ENCODE measurements around the gene ARHGAP4. TPM values are rescaled to one million over a fixed set of nuclear protein-coding genes. Genes with fewer than 3 reads are reported as not detected.

The ARHGAP4 gene
- 10 to 100 TPM; 44.9 to 52.4 (median 49.9) TPM for total RNA-seq

DNA sequence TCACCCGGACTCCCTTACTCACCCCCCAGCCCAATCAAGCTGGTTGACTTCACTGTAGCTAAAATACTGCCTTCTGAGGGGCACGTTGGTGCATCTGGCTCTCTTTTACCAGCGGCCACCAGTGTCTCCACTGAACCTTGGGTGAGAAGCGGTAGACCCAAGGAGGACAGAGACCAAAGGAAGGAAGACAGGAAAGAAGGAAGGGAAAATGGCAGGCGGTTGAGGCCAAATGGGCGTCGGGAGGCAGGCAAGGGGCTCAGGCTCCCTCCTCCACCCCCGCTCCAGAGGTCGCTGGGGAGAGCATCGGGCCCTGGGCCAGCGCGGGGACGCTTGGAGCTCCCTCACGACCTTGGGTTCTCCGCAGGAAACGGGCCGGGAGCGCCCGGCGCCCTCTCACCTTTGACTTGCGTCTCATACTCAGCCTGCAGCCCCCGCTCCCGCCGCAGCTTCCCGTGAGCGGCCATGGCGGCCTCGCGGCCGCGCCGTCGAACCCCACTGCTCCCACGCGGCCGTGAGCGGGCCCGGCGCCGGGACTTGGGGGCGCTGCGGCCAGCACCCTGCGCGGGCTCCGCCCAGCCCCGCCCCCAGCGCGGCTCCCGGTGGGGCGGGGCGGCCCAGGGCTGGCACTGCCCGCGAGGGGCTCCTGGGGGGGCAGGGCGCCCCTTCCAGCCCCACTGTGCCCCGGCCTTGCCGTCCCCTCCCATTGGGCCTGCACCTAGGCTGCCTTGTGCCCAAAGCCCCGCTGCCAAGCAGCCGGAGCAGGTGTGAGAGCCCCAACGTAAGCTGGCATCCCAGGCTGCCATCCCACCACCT, at the start of gene ARHGAP4:
ARHGAP4 (minus strand) TSS at position 526 of the 813 bp plus-strand sequence; CDS start at position 464, 62 bp downstream.
- H3K36me3 ChIP-seq = no peaks in the 10 kb centered on the region
- peak within 1 kb of the TSS; percentile 96 to 99 (median 98) for H3K27ac ChIP-seq
- intact Hi-C loops (cut with DNase I; ENCODE audit: low total_unique reads) (no loop called here), in situ Hi-C loops (cut with MboI; ENCODE audit: low pct_ligation_motif_present in 1 of 4, low pct_unique_long_range_greater_than_20kb in 1 of 4, low sequenced_read_pairs in 3 of 4) (loop anchor here in 1 of 4 donors (25.0 kb wide), 2 partner anchors 139 to 964 kb away; partner anchors contain the start of genes IDH3G, SRPK3 and SSR4)
- H3K4me3 ChIP-seq = peak within 1 kb of the TSS; percentile 10 to 63 (median 53)
- DNase-seq = no peak
- H3K27me3 ChIP-seq = no peaks in the 10 kb centered on the region
- no peaks in the 10 kb centered on the region for H3K9me3 ChIP-seq
- 59% methylated on average over 45 of the region's 59 CpGs; no CpG with 5 or more reads in 1 of the 2 donors for WGBS, 2 donors (ENCODE audit: low coverage in 1 of 2)
- H3K4me1 ChIP-seq = peaks cover 7 to 45% (median 19%) of the 10 kb centered on the region in 4 donors
- TF ChIP-seq POLR2AphosphoS5 (IDR thresholded peaks at IDR 0.05) (no peak), CTCF (IDR thresholded peaks at IDR 0.05) (no peak), POLR2A (IDR thresholded peaks at IDR 0.05) (no peak), EP300 (IDR thresholded peaks at IDR 0.05; ENCODE audit: low read depth) (no peak)

DNA sequence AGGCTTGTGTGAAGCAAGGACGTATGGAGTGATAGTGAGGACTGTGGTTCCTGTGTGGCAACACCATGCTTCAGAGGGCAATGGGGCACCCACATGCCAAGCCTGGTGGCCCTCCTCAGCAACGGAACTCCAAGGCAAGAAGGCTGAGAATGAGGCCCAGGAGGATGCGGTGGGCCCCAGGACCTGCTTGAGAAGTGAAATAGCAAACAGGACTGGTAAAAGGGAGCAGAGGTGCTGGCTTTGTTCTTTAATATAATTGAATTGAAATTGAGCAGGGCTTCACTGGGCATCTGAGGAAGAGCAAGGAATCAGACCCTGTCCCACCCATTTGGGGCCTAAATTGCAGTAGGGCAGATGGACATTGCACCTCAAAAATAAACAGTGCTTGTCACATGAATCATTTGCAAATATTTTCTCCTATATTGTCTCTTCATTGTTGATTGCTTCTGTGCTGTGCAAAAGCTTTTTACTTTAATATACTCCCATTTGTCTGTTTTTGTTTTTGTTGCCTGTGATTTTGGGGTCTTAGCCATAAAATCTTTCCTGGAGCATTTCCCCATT, 48.7 kb upstream of the ARHGAP4 start:
- DNase-seq = no peak
- TF ChIP-seq CTCF (IDR thresholded peaks at IDR 0.05) = no peak
- no peak for TF ChIP-seq EP300 (IDR thresholded peaks at IDR 0.05; ENCODE audit: low read depth)
- TF ChIP-seq POLR2A (IDR thresholded peaks at IDR 0.05) = no peak
- no peak for TF ChIP-seq POLR2AphosphoS5 (IDR thresholded peaks at IDR 0.05)
- intact Hi-C loops (cut with DNase I; ENCODE audit: low total_unique reads) = no loop called here

DNA sequence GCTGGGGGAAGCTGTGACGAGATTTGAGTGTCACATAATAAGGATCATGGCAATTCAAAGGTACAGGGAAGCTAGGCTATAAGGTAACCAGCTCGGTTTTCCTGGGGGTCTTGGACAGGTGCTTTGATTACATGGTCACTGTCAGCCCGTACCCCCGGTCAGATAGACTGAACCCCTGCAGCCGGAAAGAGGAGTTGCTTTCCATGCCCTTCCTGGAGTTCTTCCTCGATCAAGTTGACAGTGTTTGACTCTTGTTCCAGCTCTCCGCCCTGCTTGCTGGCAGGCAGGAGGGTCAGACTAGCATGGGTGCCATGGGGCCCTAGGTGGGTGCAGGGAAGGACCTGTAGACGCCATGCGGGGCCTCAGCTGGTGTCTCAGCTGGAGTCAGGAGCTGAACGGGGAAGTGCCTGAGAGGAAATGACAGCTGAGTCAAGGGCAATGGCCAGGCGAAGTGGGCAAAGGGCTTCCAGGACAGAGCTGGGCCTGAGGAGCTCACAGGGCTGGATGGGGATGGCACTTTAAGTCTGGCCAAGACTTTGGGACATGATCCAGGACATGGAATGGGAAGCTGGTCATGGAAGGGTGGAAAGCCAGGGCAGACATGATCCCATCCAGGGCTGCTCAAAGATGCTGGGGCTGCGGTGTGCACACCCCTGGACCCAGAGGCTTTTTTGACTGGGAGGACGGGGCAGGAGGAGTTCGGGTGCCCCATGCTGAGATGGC, 48.1 kb upstream of the ARHGAP4 start:
- TF ChIP-seq CTCF (IDR thresholded peaks at IDR 0.05) (no peak), POLR2A (IDR thresholded peaks at IDR 0.05) (no peak), EP300 (IDR thresholded peaks at IDR 0.05; ENCODE audit: low read depth) (no peak), POLR2AphosphoS5 (IDR thresholded peaks at IDR 0.05) (no peak)
- H3K4me3 ChIP-seq = peak overlapping the region in 1 of 4 donors; percentile 91
- intact Hi-C loops (cut with DNase I; ENCODE audit: low total_unique reads) (no loop called here), in situ Hi-C loops (cut with MboI; ENCODE audit: low pct_ligation_motif_present in 1 of 4, low pct_unique_long_range_greater_than_20kb in 1 of 4, low sequenced_read_pairs in 3 of 4) (loop anchor here in 2 of 4 donors (25.0 kb wide), 2 partner anchors 212 to 563 kb away; partner anchors contain the start of genes G6PD (in 1 of the 2), IKBKG (in 1 of the 2) and PLXNB3 (in 1 of the 2))
- H3K27ac ChIP-seq = peak overlapping the region; percentile 94 to 100 (median 98)
- no peak for DNase-seq
- no peaks in the 10 kb centered on the region for H3K9me3 ChIP-seq
- peaks cover 0 to 27% (median 22%) of the 10 kb centered on the region in 4 donors for H3K4me1 ChIP-seq
- H3K27me3 ChIP-seq = no peaks in the 10 kb centered on the region
- 73 to 100% methylated on average over 3 to 14 of the region's 14 CpGs for WGBS, 2 donors (ENCODE audit: low coverage in 1 of 2)
- H3K36me3 ChIP-seq = no peaks in the 10 kb centered on the region

More for the DNA sequence above, 48.7 kb upstream of the ARHGAP4 start:
- no peak overlapping the region for H3K4me3 ChIP-seq
- H3K4me1 ChIP-seq = peaks cover 0 to 21% (median 17%) of the 10 kb centered on the region in 4 donors
- in situ Hi-C loops (cut with MboI; ENCODE audit: low pct_ligation_motif_present in 1 of 4, low pct_unique_long_range_greater_than_20kb in 1 of 4, low sequenced_read_pairs in 3 of 4) = loop anchor here in 2 of 4 donors (25.0 kb wide), 2 partner anchors 213 to 562 kb away; partner anchors contain the start of genes G6PD (in 1 of the 2), IKBKG (in 1 of the 2) and PLXNB3 (in 1 of the 2)
- no peaks in the 10 kb centered on the region for H3K27me3 ChIP-seq
- H3K36me3 ChIP-seq = no peaks in the 10 kb centered on the region
- H3K9me3 ChIP-seq = no peaks in the 10 kb centered on the region
- peak overlapping the region; percentile 94 to 100 (median 98) for H3K27ac ChIP-seq
- WGBS, 2 donors (ENCODE audit: low coverage in 1 of 2) = 77 to 83% methylated on average over 1 to 3 of the region's 3 CpGs
